DMS153 (cell line): ENCODE results near the gene SERP2.
"Not testable (repeated sequence)": the region's sequence is repeated elsewhere in the genome, so short reads cannot be mapped to it uniquely, and the experiment has no call there.

Experiments used
- DNase-seq: peaks from one replicate; lab custom pipeline; 2025; lab: John Stamatoyannopoulos, UW

Gene SERP2

DNA sequence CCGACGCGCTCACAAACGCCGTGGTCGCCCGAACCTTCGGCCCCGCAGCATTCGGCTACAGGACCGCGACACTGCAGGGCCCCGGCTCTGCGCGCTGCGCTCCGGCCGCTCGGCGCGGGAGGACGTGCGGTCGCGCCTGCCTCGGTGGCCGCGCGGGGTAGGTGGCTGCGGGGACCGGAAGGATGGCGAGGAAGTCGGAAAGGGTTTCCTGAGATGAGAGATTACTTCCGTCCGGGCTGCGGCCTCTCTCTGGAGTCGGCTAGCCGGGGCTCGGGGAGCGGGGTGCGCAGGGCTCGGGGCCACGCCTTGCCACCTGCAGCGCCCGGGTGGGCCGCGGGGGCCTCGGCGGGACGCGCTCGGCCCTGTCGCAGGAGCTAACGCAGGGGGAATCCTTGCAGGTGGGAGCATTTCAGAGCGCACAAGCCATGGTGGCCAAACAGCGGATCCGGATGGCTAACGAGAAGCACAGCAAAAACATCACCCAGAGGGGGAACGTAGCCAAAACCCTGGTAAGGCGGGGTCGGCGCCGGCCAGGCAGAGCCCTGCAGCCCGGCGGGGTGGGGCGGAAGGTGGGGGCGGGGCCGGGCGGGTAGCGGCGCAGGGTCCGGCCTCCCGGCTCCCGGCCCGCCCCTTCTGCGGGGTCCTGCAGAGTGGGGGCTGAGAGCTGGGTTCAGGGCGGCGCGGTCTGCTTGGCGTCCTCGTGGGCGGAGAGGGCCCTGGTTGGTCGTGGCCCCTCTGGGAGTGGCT, at the start of gene SERP2:
Gene SERP2, plus strand, starts transcription at position 224 of the 747 bp plus-strand sequence. Its CDS starts 202 bp downstream, at position 426.
- no peak for DNase-seq

DNA sequence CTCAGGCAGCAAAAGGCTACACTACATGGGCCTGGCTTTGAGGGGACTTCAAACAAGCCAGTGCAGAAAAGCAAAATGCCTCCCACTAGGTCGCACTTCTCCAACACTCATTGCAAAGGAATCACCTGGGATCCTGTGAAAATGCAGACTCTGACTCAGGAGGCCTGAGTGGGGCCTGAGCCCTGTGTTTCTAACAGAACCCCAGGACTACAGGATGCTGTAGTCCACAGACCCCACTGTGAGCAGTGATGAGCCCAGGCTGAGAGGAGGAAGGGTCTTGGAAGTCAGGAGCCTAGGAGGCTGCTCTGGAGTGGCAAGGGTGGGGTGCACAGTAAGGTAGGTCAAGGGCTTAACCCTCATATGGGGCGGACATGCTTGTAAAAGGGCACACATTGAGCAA, 46.7 kb upstream of the SERP2 start:
- no peak for DNase-seq

DNA sequence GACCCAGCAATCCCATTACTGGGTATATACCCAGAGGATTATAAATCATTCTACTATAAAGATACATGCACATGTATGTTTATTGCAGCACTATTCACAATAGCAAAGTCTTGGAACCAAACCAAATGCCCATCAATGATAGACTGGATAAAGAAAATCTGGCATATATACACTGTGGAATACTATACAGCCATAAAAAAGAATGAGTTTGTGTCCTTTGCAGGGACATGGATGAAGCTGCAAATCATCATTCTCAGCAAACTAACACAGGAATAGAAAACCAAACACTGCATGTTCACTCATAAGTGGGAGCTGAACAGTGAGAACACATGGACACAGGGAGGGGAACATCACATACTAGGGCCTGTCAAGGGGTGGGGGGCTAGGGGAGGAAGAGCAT, 44.6 kb upstream of the SERP2 start:
- not testable (repeated sequence) for DNase-seq

DNA sequence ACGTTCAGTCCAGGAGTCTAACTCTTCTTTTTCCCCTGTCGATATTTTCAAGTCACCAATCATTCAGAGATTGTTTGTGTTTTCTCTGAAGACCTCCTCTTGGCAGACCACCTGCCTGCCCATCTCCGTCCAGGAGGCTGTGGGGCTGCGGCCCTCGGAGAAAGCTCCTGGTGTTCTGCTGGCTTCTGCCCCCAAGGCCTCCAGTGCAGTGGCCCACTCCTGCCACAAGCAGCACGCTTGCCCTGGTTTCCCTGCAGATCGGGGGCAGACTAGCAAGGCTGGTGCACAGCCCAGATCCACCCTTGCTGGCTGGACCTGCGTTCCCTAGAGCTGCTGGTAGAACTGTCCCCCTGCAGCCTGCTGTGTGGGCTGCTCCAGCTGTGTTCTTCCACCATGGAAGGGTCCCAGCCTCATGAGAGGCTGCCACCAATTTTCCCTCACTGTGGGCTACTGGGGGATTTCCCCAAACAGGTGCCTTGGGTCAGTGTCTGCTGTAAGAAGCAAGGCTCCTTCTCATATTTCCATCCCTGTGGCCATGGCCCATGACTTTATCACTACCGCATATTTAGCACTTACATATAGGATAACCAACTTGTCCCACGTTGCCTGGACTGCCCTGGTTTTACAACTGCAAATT, 43.6 kb upstream of the SERP2 start:
- no peak for DNase-seq

DNA sequence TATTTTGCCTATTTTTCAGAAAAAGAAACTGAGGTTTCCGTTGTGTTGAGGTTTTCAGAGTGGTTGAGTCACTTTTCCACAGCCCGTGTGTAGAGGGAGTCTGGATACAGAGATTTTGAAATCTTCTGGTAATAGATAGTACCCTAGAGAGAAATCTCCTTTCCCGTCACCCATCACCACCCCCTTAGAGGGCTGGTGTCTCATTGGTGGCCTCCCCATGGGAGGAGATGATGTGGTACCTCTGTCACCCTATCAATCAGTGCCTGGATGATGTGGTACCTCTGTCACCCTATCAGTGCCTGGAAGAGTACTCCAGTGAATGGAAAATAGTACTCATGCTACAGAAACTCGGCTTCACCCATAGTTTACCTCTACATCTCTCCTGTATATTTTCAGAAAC, 42.2 kb upstream of the SERP2 start:
- DNase-seq: no peak

GRCh38 chr13:44331912-44332851, 41.4 kb upstream of the SERP2 start:
- no peak for DNase-seq

DNA sequence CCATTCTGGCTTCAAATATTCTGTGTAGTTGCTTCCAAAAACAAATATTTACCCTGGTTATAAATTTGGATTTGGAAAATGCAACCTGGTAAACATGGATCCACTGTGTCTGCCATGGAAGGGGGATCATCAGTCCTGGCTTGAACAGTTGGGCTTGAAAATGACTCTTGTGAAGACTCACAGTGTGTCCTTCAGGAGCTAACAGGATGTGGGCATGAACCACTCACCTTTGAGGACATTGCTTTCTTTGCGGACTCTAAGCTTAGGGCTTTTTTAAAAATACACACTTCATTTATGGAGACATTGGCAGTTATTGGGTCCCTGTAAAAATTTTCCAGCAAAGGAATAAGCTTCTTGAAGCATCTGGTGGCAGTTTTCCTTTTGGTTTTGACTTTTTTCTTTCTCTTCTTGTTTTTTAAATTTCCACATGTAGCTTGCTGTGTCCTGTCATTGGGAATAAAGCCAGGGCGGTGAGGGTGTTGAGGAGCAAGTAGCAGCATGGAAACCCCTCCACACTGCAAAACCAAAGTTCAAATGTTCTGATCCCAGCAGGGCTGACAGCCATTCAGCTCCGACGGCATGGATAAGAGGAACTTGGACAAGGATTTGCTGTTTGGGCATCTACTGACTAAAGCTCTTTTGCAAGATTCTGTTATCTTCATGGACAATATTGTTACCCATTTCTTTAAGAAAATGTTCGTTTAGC, 39.5 kb upstream of the SERP2 start:
- DNase-seq: no peak

- DNase-seq: no peak
Observed at GRCh38 chr13:44334751-44335150, 38.9 kb upstream of the SERP2 start.

GRCh38 chr13:44336934-44337333, 36.7 kb upstream of the SERP2 start:
- DNase-seq: no peak

- no peak for DNase-seq
Observed at GRCh38 chr13:44337581-44337980, 36.0 kb upstream of the SERP2 start.

- no peak for DNase-seq
Observed at GRCh38 chr13:44340508-44340907, 33.1 kb upstream of the SERP2 start.

DNA sequence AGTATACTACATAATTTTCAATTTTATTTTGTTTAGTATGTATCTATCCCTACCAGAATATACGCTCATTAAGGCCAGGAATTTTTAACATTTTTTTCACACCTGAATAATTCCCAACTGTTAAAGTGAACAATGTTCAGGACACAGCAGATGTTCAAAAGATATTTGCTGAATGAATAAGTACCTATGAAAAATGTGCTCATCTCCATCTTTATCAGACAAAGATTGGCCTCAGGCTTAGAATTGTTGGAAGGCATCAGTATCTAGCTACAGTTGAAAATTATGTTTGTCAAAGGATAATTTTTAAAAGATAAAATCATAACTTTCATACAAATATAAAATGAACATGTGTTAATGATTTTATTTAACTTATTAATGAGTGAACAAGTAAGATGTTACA, 30.9 kb upstream of the SERP2 start:
- no peak for DNase-seq

DNA sequence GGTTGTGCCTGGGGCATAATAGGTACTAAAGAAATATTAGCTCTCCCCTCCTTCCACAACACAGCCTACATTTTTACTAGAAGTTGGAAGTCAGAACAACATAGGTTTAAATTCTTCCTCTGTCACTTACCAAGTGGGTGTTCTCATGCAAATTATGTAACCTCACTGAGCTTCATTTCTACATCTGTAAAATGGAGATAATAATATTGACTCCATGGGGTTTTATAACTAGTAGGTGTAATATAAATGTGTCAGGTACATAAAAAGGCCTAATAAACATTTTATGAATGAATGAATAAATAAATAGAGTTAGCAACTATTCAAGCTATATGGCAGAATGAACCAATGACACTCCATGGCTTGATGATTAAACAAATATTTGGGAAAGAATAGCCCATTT, 27.1 kb upstream of the SERP2 start:
- no peak for DNase-seq

GRCh38 chr13:44347301-44347700, 26.3 kb upstream of the SERP2 start:
- no peak for DNase-seq

- no peak for DNase-seq
Observed at GRCh38 chr13:44347949-44348348, 25.7 kb upstream of the SERP2 start.

DNA sequence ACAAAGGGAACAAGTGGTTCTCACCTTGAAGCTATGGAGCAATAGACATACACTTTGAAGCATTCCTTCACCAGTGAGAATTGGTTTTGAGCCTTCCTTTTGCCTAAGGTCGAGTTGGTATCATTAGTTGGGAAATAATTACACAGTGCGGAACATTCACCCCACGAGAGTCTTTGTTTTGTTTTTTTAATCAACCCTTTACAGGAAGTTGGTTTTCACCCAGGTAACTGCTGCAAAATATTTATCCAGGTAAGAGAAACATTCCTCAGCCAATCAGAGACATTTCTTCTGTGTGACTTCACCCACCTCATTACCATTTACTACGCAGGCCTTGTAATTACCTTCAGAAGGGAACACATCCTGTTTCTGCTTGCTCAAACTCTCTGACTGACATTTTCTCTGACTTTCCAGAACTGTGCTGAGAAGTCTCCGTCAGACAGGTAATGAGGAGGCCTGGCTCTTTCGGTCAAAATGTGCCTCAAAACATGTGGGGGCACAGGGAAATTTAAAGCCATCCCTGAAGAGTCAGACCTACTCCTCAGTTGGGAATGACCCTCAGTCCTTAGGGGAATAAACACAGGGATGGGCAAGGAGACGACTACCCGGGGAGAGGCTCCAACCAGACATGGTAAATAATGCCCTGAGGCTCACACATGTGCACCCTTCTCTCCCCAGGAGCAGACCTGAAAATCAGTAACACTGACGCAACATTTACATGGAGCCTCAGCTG, 22.7 kb upstream of the SERP2 start:
- DNase-seq: peak; percentile 47

- DNase-seq: no peak
Observed at GRCh38 chr13:44351505-44351854, 22.1 kb upstream of the SERP2 start.

DNA sequence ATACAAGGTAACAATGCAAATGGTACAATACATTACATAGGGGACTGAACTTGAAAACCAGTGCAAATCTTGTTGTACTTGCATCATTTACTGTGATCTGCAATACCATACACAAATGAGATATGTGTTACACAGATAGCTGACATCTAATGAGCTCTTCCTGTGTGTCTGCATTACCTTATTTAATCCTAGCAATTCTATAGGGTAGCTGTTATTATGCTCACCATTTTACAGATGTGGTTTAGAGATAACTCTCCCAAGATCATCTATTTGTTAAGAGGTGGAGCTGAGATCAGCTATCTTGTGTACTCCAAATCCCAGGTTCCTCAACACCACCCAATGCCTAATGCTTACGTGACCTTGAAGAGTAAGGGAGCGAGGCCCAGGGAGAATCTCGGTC, 21.4 kb upstream of the SERP2 start:
- no peak for DNase-seq

DNA sequence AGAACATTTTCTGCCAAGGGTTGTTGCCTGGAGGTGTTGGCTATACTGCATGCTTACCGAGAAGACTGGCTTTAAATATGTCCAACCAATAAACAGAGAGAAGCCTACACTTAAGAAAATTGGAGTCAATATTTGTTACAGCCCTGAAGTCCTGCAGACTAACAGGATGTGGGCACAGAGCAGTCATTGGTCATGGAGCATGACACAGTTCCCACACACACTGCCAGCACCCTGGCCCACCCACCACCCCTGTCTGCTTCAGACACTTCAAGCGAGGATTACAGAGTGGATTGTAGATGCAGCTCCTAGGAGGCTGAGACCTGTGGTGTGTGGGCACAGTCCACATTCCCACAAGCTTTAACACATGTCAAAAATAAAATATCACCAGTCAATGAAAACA, 21.0 kb upstream of the SERP2 start:
- DNase-seq: no peak

DNA sequence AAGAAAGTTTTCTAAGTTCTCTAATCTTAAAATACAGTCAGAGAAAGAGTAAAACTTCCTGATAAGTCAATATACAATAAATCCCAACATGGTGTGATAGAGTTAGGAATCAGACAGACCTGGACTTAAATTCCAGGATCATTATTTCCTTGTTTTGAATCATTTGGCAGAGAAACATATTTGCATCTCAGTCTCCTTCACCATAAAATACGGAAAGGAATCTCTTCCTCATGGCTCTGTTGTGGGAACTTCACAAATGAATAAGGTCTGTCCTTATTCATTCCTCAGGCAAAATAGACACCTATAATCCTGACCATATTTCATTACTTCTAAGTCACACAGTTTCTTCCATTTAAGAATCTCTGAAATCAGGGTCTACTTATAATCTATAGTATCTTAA, 19.3 kb upstream of the SERP2 start:
- DNase-seq: no peak

DNA sequence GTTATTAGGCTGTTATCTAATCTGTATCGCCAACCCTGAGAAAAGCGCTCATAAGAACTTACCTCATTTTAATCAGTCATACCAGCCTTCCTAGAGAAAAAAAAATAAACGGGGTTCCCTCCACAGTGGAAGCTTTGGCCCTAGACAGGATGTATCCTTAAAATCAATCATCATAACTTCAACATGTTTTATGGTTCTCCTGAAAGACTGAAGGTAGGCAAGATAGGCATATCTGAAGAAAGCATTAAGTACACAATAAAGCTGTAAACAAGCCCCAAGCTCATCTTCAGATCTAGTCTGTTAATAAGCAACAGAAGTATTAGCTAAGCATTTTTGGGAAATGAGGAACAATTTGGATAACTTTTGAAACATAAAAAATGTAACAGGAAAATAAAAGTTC, 18.7 kb upstream of the SERP2 start:
- DNase-seq: no peak

GRCh38 chr13:44355621-44356020, 18.0 kb upstream of the SERP2 start:
- DNase-seq: no peak
